Coronary artery (tissue), 2 donors: Measurements from ENCODE around the gene FBXO8.

ENCODE experiments used
- DNase-seq: peaks from one replicate; pipeline ENCODE4 v3.0.0-alpha.2; 2017; ENCODE audit warnings: low spot score
- H3K27ac ChIP-seq, 2 donors: fragments of 200-600 bp; sonication (generic); one replicate each; pipeline ENCODE4 v1.5.1; 2016 to 2019
- H3K4me3 ChIP-seq: fragments of 200-600 bp; sonication (generic); 2 replicates; pipeline ENCODE4 v1.5.1; 2016; ENCODE audit warnings: mild to moderate bottlenecking, moderate library complexity
- CTCF ChIP-seq: fragments of 200-600 bp; sonication (generic); IDR thresholded peaks from one replicate; pipeline ENCODE4 v1.5.1; 2019; ENCODE audit warnings: antibody characterized with exemption

Gene FBXO8

GRCh38 chr4:174317531-174317930 is 34.1 kb upstream of the FBXO8 start:
- Histone ChIP-seq H3K4me3 (no peak overlapping the region), H3K27ac (no peak overlapping the region)
- no peak for TF ChIP-seq CTCF
- no peak for DNase-seq

- Histone ChIP-seq H3K27ac (no peak overlapping the region), H3K4me3 (no peak overlapping the region)
- TF ChIP-seq CTCF, result no peak
- no peak for DNase-seq
Measured at GRCh38 chr4:174316954-174317353, 33.5 kb upstream of the FBXO8 start.

GRCh38 chr4:174316546-174316945 is 33.1 kb upstream of the FBXO8 start:
- Histone ChIP-seq H3K4me3 (no peak overlapping the region), H3K27ac (no peak overlapping the region)
- TF ChIP-seq CTCF, result no peak
- no peak for DNase-seq

- Histone ChIP-seq H3K27ac (no peak overlapping the region), H3K4me3 (no peak overlapping the region)
- no peak for TF ChIP-seq CTCF
- no peak for DNase-seq
Measured at GRCh38 chr4:174314770-174315169, 31.3 kb upstream of the FBXO8 start.

- no peak overlapping the region for H3K4me3 ChIP-seq
- no peak overlapping the region for H3K27ac ChIP-seq
- DNase-seq, result no peak
- no peak for TF ChIP-seq CTCF
Measured at GRCh38 chr4:174314274-174314673, 30.8 kb upstream of the FBXO8 start.

GRCh38 chr4:174312993-174313392 is 29.5 kb upstream of the FBXO8 start:
- no peak for TF ChIP-seq CTCF
- no peak for DNase-seq
- no peak overlapping the region for H3K4me3 ChIP-seq
- no peak overlapping the region for H3K27ac ChIP-seq

GRCh38 chr4:174307694-174308093 is 24.2 kb upstream of the FBXO8 start:
- DNase-seq, result no peak
- Histone ChIP-seq H3K27ac (no peak overlapping the region), H3K4me3 (no peak overlapping the region)
- TF ChIP-seq CTCF, result no peak
